A549 (cell line): ENCODE measurements around the gene TIGIT. TPM values are rescaled to one million over a fixed set of nuclear protein-coding genes. Genes with fewer than 3 reads are reported as not detected.

Experiments used
- ATAC-seq, 2 experiments: fragments of 200-7000 bp in 1 of 2; fragments of >200 bp in 1 of 2; cut with Nextera tagmentation in 1 of 2; cut with Tn5 transposase in 1 of 2; 3 replicates each; pipeline versions ENCODE4 v1.8.0 to v1.9.1; 2018 to 2020; ENCODE audit warnings: mild to moderate bottlenecking in 1 of 2, moderate library complexity in 1 of 2
- CTCF ChIA-PET: fragments of 300-600 bp; sonication (Branson Sonifier 250); formaldehyde crosslinking; extraction: SDS; loops from one replicate; lab custom pipeline; 2021; ENCODE audit warnings: antibody characterized with exemption, inconsistent platforms; lab: Yijun Ruan, JAX
- POLR2A ChIA-PET: fragments of 350-600 bp; formaldehyde crosslinking; extraction: SDS; loops from one replicate; lab custom pipeline; 2021; ENCODE audit warnings: antibody characterized with exemption, inconsistent platforms; lab: Yijun Ruan, JAX
- DNase-seq, 2 experiments: peaks; one replicate each; pipeline versions ENCODE4 v3.0.0 to v3.0.0-alpha.2; 2011 to 2016; ENCODE audit warnings: low read depth in 1 of 2, low spot score in 1 of 2
- FAIRE-seq: peaks from 2 replicates; lab custom pipeline; 2011; peaks lifted over from hg19 to GRCh38; lab: Jason Lieb, UNC
- H3K27ac ChIP-seq, 2 experiments: fragments of >200 bp; sonication (Bioruptor Twin); formaldehyde crosslinking; 3 replicates each; pipeline ENCODE4 v1.5.1; 2016 to 2017
- H3K4me1 ChIP-seq: fragments of >200 bp; sonication (Bioruptor Twin); formaldehyde crosslinking; 3 replicates; pipeline ENCODE4 v1.6.1; 2016
- H3K4me2 ChIP-seq: fragments of >200 bp; sonication (Bioruptor Twin); formaldehyde crosslinking; 3 replicates; pipeline ENCODE4 v1.6.1; 2016
- H3K4me3 ChIP-seq: fragments of >200 bp; sonication (Bioruptor Twin); formaldehyde crosslinking; 3 replicates; pipeline ENCODE4 v1.5.1; 2016
- H3K9me3 ChIP-seq: fragments of >200 bp; sonication (Bioruptor Twin); formaldehyde crosslinking; 3 replicates; pipeline ENCODE4 v1.6.1; 2016
- BHLHE40 ChIP-seq: IDR thresholded peaks from 2 replicates; pipeline ENCODE4 v1.6.1; 2012; ENCODE audit warnings: low read depth, low read length, inconsistent platforms
- CBX2 ChIP-seq: fragments of 200-600 bp; sonication (generic); IDR thresholded peaks from 2 replicates; pipeline ENCODE4 v1.6.1; 2016; ENCODE audit warnings: low read depth, mild to moderate bottlenecking, borderline replicate concordance
- CBX8 ChIP-seq: fragments of 200-600 bp; sonication (generic); IDR thresholded peaks from 2 replicates; pipeline ENCODE4 v1.6.1; 2016
- CHD4 ChIP-seq: fragments of 200-600 bp; sonication (generic); IDR thresholded peaks from 2 replicates; pipeline ENCODE4 v1.6.1; 2016; ENCODE audit warnings: antibody characterized with exemption, mild to moderate bottlenecking, borderline replicate concordance
- CTCF ChIP-seq: fragments of >200 bp; sonication (Bioruptor Twin); formaldehyde crosslinking; IDR thresholded peaks from 3 replicates; pipeline ENCODE4 v1.5.1; 2016
- EHF ChIP-seq: fragments of 250-450 bp; sonication (Bioruptor Pico); IDR thresholded peaks from 2 replicates; pipeline ENCODE4 v1.5.0; 2020; ENCODE audit warnings: mild to moderate bottlenecking
- ELK1 ChIP-seq: fragments of 150-350 bp; IDR thresholded peaks from 2 replicates; pipeline ENCODE4 v1.6.1; 2014; ENCODE audit warnings: low read depth, mild to moderate bottlenecking, low read length
- EP300 ChIP-seq, 2 experiments: fragments of >200 bp; sonication (Bioruptor Twin); formaldehyde crosslinking; IDR thresholded peaks; 2 replicates in 1 of 2; 3 replicates in 1 of 2; pipeline ENCODE4 v1.6.1; 2016 to 2017
- FOSB ChIP-seq: fragments of 250-450 bp; sonication (Bioruptor Pico); IDR thresholded peaks from 2 replicates; pipeline ENCODE4 v1.5.0; 2020; ENCODE audit warnings: mild to moderate bottlenecking, moderate library complexity
- HDAC2 ChIP-seq: fragments of 200-600 bp; sonication (generic); IDR thresholded peaks from 2 replicates; pipeline ENCODE4 v1.6.1; 2016
- HES2 ChIP-seq: fragments of >200 bp; sonication (Bioruptor Twin); formaldehyde crosslinking; IDR thresholded peaks from 2 replicates; pipeline ENCODE4 v1.6.1; 2016
- HOXA7 ChIP-seq: fragments of 250-450 bp; sonication (Bioruptor Pico); IDR thresholded peaks from 2 replicates; pipeline ENCODE4 v1.5.0; 2020; ENCODE audit warnings: mild to moderate bottlenecking, moderate library complexity
- HOXB5 ChIP-seq: fragments of 250-450 bp; sonication (Bioruptor Pico); IDR thresholded peaks from 2 replicates; pipeline ENCODE4 v1.5.0; 2020; ENCODE audit warnings: mild to moderate bottlenecking, moderate library complexity
- JUN ChIP-seq, 2 experiments: fragments of >200 bp; sonication (Bioruptor Twin); formaldehyde crosslinking; IDR thresholded peaks; 2 replicates in 1 of 2; 3 replicates in 1 of 2; pipeline ENCODE4 v1.6.1; 2016 to 2017
- JUNB ChIP-seq: fragments of >200 bp; sonication (Bioruptor Twin); formaldehyde crosslinking; IDR thresholded peaks from 2 replicates; pipeline ENCODE4 v1.6.1; 2016
- KDM5A ChIP-seq: fragments of 200-600 bp; sonication (generic); IDR thresholded peaks from 2 replicates; pipeline ENCODE4 v1.6.1; 2016; ENCODE audit warnings: antibody characterized with exemption, mild to moderate bottlenecking
- MAFK ChIP-seq: fragments of 450-650 bp; IDR thresholded peaks from 2 replicates; pipeline ENCODE4 v1.6.1; 2014; ENCODE audit not compliant: partially characterized antibody
- POLR2A ChIP-seq: IDR thresholded peaks from 2 replicates; pipeline ENCODE4 v1.6.1; 2012; ENCODE audit warnings: mild to moderate bottlenecking, low read length
- RAD21 ChIP-seq, 2 experiments: fragments of >200 bp in 1 of 2; sonication (Bioruptor Twin) in 1 of 2; formaldehyde crosslinking in 1 of 2; IDR thresholded peaks in 1 of 2; conservative IDR thresholded peaks in 1 of 2; 2 replicates in 1 of 2; 3 replicates in 1 of 2; pipeline ENCODE4 v1.6.1; 2012 to 2018; ENCODE audit warnings: inconsistent platforms in 1 of 2
- RFX5 ChIP-seq: fragments of 450-650 bp; IDR thresholded peaks from 2 replicates; pipeline ENCODE4 v1.7.1; 2014; ENCODE audit warnings: antibody characterized with exemption, mild to moderate bottlenecking, moderate library complexity
- ZC3H11A ChIP-seq: fragments of 450-650 bp; IDR thresholded peaks from 2 replicates; pipeline ENCODE4 v1.6.1; 2014; ENCODE audit warnings: antibody characterized with exemption, mild to moderate bottlenecking
- ZFP36 ChIP-seq: fragments of 450-650 bp; IDR thresholded peaks from 2 replicates; pipeline ENCODE4 v1.6.1; 2014; ENCODE audit warnings: borderline replicate concordance; ENCODE audit not compliant: partially characterized antibody
- WGBS: methylation state at CpG from one replicate; pipeline ENCODE4 v1.1.6; 2017; ENCODE audit errors: missing lambda C conversion rate; 5-methylcytosine and 5-hydroxymethylcytosine counted together
- polyA plus RNA-seq, 4 experiments: library from polyadenylated mRNA; depleted of rRNA in 3 of 4; stranded (reverse); fragments of >200 nt; fragmentation: RNase III in 1 of 4; extraction: RNeasy Plus Mini Kit Qiagen cat#74134 plus additional on column Dnase treatment in 1 of 4; gene quantifications; 2 replicates in 3 of 4; 3 replicates in 1 of 4; pipeline ENCODE4 v1.2.3, GENCODE V29; 2011 to 2017

TIGIT gene
- polyA plus RNA-seq, 2 of the 4 experiments (the other 2 are of a cell fraction), result not detected

GRCh38 chr3:114336122-114336697, 42.4 kb downstream of the TIGIT start:
- Histone ChIP-seq H3K4me2 (no peak overlapping the region), H3K4me3 (no peak overlapping the region), H3K4me1 (no peaks in the 10 kb centered on the region), H3K27ac (no peak overlapping the region), H3K9me3 (no peaks in the 10 kb centered on the region)
- ATAC-seq, result no peak
- CTCF ChIA-PET, result interaction anchor here (0.9 to 1.5 kb wide), 2 partner anchors 13 to 353 kb away, joined by 3 to 5 read pairs; no protein-coding TSS in a partner anchor
- TF ChIP-seq RAD21 (conservative IDR thresholded peaks at IDR 0.05 in 1 of 2, IDR thresholded peaks at IDR 0.05 in 1 of 2) (0 out of 5 replicates have a peak, but pooled peaks of 1 of the 2 experiments have one; percentile 11), JUN (IDR thresholded peaks at IDR 0.05) (no peak), BHLHE40 (no peak), CTCF (peak; percentile 36), CHD4 (no peak), ZFP36 (no peak), RFX5 (no peak)
- DNase-seq, result no peak
- WGBS, result 89% methylated on average over 1 of the region's 1 CpG
- POLR2A ChIA-PET, result no interaction called here
- peak; percentile 70 for FAIRE-seq

GRCh38 chr3:114336857-114337256, 43.0 kb downstream of the TIGIT start:
- Histone ChIP-seq H3K9me3 (no peaks in the 10 kb centered on the region), H3K27ac (no peak overlapping the region), H3K4me1 (no peaks in the 10 kb centered on the region), H3K4me3 (no peak overlapping the region), H3K4me2 (no peak overlapping the region)
- FAIRE-seq (no peak), ATAC-seq (no peak), DNase-seq (no peak)
- 87% methylated on average over 3 of the region's 3 CpGs for WGBS
- POLR2A ChIA-PET, result no interaction called here
- CTCF ChIA-PET, result interaction anchor here (0.9 kb wide), 1 partner anchor 354 kb away, joined by 3 read pairs; no protein-coding TSS in a partner anchor
- TF ChIP-seq HDAC2 (no peak), CHD4 (no peak), HOXA7 (CRISPR knock-in tag) (no peak), ZC3H11A (no peak), FOSB (CRISPR knock-in tag) (no peak)

GRCh38 chr3:114338651-114339357, 45.0 kb downstream of the TIGIT start:
- no peak overlapping the region for H3K4me3 ChIP-seq
- DNase-seq (no peak), FAIRE-seq (no peak), ATAC-seq (no peak)
- H3K4me2 ChIP-seq, result no peak overlapping the region
- 93% methylated on average over 19 of the region's 19 CpGs for WGBS
- no peaks in the 10 kb centered on the region for H3K4me1 ChIP-seq
- H3K9me3 ChIP-seq, result no peaks in the 10 kb centered on the region
- TF ChIP-seq POLR2A (no peak), KDM5A (no peak), ZC3H11A (no peak), RFX5 (no peak), CBX8 (no peak), CHD4 (no peak), HES2 (no peak)
- POLR2A ChIA-PET, result no interaction called here
- no peak overlapping the region for H3K27ac ChIP-seq
- CTCF ChIA-PET, result no interaction called here

- H3K4me2 ChIP-seq, result no peak overlapping the region
- H3K4me3 ChIP-seq, result no peak overlapping the region
- POLR2A ChIA-PET, result no interaction called here
- CTCF ChIA-PET, result no interaction called here
- no peak overlapping the region for H3K27ac ChIP-seq
- no peak for FAIRE-seq
- WGBS, result 86% methylated on average over 1 of the region's 1 CpG
- no peak for DNase-seq
- H3K9me3 ChIP-seq, result no peaks in the 10 kb centered on the region
- no peaks in the 10 kb centered on the region for H3K4me1 ChIP-seq
- ATAC-seq, result no peak
- no peak for TF ChIP-seq CHD4
- no peak for TF ChIP-seq CBX2
- no peak for TF ChIP-seq MAFK
- no peak for TF ChIP-seq JUNB
- TF ChIP-seq HOXB5 (CRISPR knock-in tag), result no peak
- no peak for TF ChIP-seq EP300 (IDR thresholded peaks at IDR 0.05)
- no peak for TF ChIP-seq CTCF
- TF ChIP-seq EHF (CRISPR knock-in tag), result no peak
- no peak for TF ChIP-seq ZFP36
- TF ChIP-seq ELK1, result no peak
- TF ChIP-seq BHLHE40, result no peak
Measured at GRCh38 chr3:114344492-114344891, 50.7 kb downstream of the TIGIT start.
